ENCODE results near the gene BRPF3.
"Not testable (repeated sequence)": the region's sequence is repeated elsewhere in the genome, so short reads cannot be mapped to it uniquely, and the experiment has no call there.

BRPF3 gene

GRCh38 chr6:36217946-36218345 lies 21.4 kb downstream of the BRPF3 start:
- H3K4me3 ChIP-seq (ENCODE audit: low read depth, low read length): no peak overlapping the region
- TF ChIP-seq CTCF (IDR thresholded peaks at IDR 0.05; ENCODE audit: low read depth, low read length, missing control alignments): no peak
- DNase-seq (ENCODE audit: low read depth): no peak

DNA sequence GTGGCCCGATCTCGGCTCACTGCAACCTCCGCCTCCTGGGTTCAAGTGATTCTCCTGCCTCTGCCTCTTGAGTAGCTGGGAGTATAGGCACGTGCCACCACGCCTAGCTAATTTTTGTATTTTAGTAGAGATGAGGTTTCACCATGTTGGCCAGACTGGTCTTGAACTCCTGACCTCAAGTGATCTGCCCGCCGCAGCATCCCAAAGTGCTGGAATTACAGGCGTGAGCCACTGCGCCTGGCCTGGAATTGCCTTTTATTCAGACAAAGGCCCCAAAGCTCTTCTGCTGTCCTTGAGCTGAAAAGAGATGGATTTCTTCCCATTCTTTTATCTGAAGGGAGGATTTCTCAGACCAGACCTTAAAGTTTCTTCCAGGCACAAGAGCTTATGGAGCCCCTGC lies 22.0 kb downstream of the BRPF3 start:
- H3K4me3 ChIP-seq (ENCODE audit: low read depth, low read length); DNase-seq (ENCODE audit: low read depth): not testable (repeated sequence)

DNA sequence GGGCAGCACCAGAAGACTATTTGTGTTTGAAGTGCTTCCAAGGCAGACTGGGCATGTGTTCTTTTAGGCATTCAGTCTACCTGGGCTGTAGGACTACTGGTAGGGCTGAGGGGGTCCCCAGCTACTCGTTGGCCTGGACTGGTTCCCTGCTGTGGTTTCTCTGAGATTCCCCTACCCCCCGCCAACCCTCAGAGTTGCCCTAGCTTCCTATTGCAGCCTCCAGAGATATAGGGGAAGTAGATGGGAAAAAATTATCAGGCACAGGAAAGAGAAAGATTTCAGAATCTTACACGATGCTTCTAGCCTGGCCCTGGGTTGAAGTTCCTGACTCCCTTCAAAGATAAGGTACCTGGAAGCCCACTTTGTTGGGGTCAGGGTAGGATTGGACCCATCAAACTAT lies 22.5 kb downstream of the BRPF3 start:
- no peak for TF ChIP-seq CTCF (IDR thresholded peaks at IDR 0.05; ENCODE audit: low read depth, low read length, missing control alignments)
- no peak overlapping the region for H3K4me3 ChIP-seq (ENCODE audit: low read depth, low read length)
- no peak for DNase-seq (ENCODE audit: low read depth)

DNA sequence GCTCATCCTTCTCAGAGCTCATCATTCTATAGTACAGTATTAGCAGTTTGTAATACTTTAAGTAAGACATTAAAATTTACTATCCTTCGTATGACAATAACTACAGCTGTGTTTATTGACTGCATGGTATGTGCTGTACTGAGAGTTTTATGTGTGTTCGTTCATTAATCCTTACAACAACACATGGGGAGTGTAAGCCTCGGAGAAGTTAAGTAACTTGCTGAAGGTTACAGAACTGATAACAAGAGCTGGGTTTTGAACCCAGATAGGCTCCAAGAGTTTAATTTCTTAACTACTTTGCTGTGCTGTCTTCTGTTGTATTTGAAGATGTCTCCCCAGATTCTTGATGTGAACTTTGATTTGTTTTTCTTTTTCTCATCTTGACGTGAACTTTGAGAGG lies 23.7 kb downstream of the BRPF3 start:
- TF ChIP-seq CTCF (IDR thresholded peaks at IDR 0.05; ENCODE audit: low read depth, low read length, missing control alignments): no peak
- H3K4me3 ChIP-seq (ENCODE audit: low read depth, low read length): no peak overlapping the region
- DNase-seq (ENCODE audit: low read depth): no peak

GRCh38 chr6:36221674-36222073 lies 25.1 kb downstream of the BRPF3 start:
- no peak for TF ChIP-seq CTCF (IDR thresholded peaks at IDR 0.05; ENCODE audit: low read depth, low read length, missing control alignments)
- no peak for DNase-seq (ENCODE audit: low read depth)
- H3K4me3 ChIP-seq (ENCODE audit: low read depth, low read length): no peak overlapping the region

GRCh38 chr6:36222924-36223323 lies 26.4 kb downstream of the BRPF3 start:
- DNase-seq (ENCODE audit: low read depth): no peak
- no peak for TF ChIP-seq CTCF (IDR thresholded peaks at IDR 0.05; ENCODE audit: low read depth, low read length, missing control alignments)
- no peak overlapping the region for H3K4me3 ChIP-seq (ENCODE audit: low read depth, low read length)

- no peak for DNase-seq (ENCODE audit: low read depth)
- TF ChIP-seq CTCF (IDR thresholded peaks at IDR 0.05; ENCODE audit: low read depth, low read length, missing control alignments): no peak
- no peak overlapping the region for H3K4me3 ChIP-seq (ENCODE audit: low read depth, low read length)
Observed at GRCh38 chr6:36223706-36224105, 27.2 kb downstream of the BRPF3 start.
